Stimulated activated CD8-positive, alpha-beta memory T cell treated with anti-CD3 and anti-CD28 coated beads, Interleukin-7, amount 100 ng/mL, for 4 hours (primary cell): ENCODE results near the gene PISD.

Experiments used
- DNase-seq, 2 donors: peaks; one replicate each; pipeline ENCODE4 v3.0.0-alpha.2; 2020; ENCODE audit warnings: low read depth in 2 of 2

PISD gene

GRCh38 chr22:31625661-31626426 lies 36.2 kb downstream of the PISD start:
- no peak for DNase-seq

GRCh38 chr22:31625257-31625640 lies 36.8 kb downstream of the PISD start:
- DNase-seq = no peak

GRCh38 chr22:31623592-31624304 lies 38.3 kb downstream of the PISD start:
- DNase-seq = no peak

- DNase-seq = no peak
Observed at GRCh38 chr22:31622980-31623379, 39.0 kb downstream of the PISD start.

GRCh38 chr22:31621507-31622124 lies 40.4 kb downstream of the PISD start:
- no peak for DNase-seq

GRCh38 chr22:31620756-31621480 lies 41.1 kb downstream of the PISD start:
- no peak for DNase-seq

- no peak for DNase-seq
Observed at GRCh38 chr22:31619611-31620300, 42.3 kb downstream of the PISD start.

GRCh38 chr22:31618471-31619176 lies 43.4 kb downstream of the PISD start:
- DNase-seq = no peak

GRCh38 chr22:31618057-31618456 lies 44.0 kb downstream of the PISD start:
- no peak for DNase-seq

GRCh38 chr22:31616315-31616980 lies 45.6 kb downstream of the PISD start:
- no peak for DNase-seq

- DNase-seq = no peak
Observed at GRCh38 chr22:31615940-31616314, 46.1 kb downstream of the PISD start.

- DNase-seq = no peak
Observed at GRCh38 chr22:31615491-31615860, 46.5 kb downstream of the PISD start.

GRCh38 chr22:31614781-31615490 lies 47.1 kb downstream of the PISD start:
- DNase-seq = no peak

- no peak for DNase-seq
Observed at GRCh38 chr22:31613904-31614296, 48.1 kb downstream of the PISD start.

GRCh38 chr22:31613286-31613903 lies 48.6 kb downstream of the PISD start:
- no peak for DNase-seq

GRCh38 chr22:31612891-31613285 lies 49.1 kb downstream of the PISD start:
- DNase-seq = no peak

- DNase-seq = no peak
Observed at GRCh38 chr22:31611061-31611760, 50.8 kb downstream of the PISD start.

- no peak for DNase-seq
Observed at GRCh38 chr22:31610611-31611010, 51.4 kb downstream of the PISD start.

- DNase-seq = no peak
Observed at GRCh38 chr22:31609716-31610115, 52.3 kb downstream of the PISD start.
